ENCODE results near the gene TBL1X.
"Not testable (repeated sequence)": the region's sequence is repeated elsewhere in the genome, so short reads cannot be mapped to it uniquely, and the experiment has no call there.

Gene TBL1X

GRCh38 chrX:9464435-9465371 lies at the start of gene TBL1X:
TSS of gene TBL1X (plus strand) at chrX:9465058. CDS start at chrX:9653587, 188,529 bp downstream.
- DNase-seq: no peak

DNA sequence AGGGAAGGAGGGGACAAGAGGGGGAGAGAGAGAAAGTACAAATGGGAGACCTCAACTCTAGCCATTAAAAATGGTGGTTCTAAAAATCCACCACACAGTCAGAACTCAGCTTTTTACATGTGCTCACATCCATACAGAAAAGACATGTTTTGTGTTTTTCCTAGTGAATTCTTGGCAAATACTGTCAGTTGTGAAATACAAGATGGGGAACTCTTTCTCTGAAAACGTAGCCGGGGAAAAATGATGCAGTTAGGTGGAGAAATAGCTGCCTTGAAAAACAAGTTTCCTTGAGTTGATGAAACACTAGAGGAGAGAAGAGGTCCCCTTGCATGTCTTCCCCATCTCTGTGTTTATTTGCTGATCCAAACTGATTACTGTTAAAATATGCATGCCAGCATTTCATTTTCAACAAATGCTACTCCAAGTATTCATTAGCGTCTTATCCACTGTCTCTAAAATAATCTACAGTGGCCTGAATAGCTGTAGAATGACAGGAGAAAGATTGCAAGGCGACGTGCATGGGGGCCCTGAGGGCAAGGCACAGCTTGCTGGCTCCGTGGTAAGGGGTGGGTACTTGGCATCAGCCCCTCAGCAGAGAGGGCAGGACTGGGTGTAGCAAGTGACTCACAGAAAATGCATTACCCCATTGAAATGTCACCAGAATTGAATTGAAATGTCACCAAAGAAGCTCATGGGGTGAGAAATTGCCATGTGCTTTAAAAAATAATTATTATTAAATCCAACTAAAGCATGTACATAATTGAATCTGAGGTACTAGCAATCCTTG lies 48.1 kb upstream of the TBL1X start:
- no peak for DNase-seq

- DNase-seq: no peak
Observed at GRCh38 chrX:9418262-9418661, 46.6 kb upstream of the TBL1X start.

GRCh38 chrX:9420275-9421265 lies 44.3 kb upstream of the TBL1X start:
- no peak for DNase-seq

- no peak for DNase-seq
Observed at GRCh38 chrX:9429767-9430166, 35.1 kb upstream of the TBL1X start.

- no peak for DNase-seq
Observed at GRCh38 chrX:9430346-9430921, 34.4 kb upstream of the TBL1X start.

DNA sequence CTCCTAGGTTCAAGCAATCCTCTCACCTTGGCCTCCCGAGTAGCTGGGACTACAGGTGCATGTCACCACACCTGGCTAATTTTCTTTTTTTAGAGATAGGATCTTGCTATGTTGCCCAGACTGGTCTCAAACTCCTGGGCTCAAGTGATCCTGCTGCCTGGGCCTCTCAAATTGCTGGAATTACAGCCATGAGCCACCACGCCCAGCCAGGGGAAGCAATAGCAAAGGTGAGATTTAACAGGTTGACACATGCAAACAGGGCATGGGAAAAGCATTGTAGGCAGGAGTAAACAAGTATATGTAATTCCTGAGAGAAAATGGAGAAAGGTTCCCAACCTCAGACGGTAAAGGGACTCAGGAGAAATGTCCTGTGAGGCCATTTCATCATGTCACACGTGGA lies 33.6 kb upstream of the TBL1X start:
- DNase-seq: no peak

- no peak for DNase-seq
Observed at GRCh38 chrX:9433596-9433995, 31.3 kb upstream of the TBL1X start.

GRCh38 chrX:9434051-9434550 lies 30.8 kb upstream of the TBL1X start:
- DNase-seq: no peak

GRCh38 chrX:9435086-9435485 lies 29.8 kb upstream of the TBL1X start:
- not testable (repeated sequence) for DNase-seq

- no peak for DNase-seq
Observed at GRCh38 chrX:9436812-9437211, 28.0 kb upstream of the TBL1X start.

DNA sequence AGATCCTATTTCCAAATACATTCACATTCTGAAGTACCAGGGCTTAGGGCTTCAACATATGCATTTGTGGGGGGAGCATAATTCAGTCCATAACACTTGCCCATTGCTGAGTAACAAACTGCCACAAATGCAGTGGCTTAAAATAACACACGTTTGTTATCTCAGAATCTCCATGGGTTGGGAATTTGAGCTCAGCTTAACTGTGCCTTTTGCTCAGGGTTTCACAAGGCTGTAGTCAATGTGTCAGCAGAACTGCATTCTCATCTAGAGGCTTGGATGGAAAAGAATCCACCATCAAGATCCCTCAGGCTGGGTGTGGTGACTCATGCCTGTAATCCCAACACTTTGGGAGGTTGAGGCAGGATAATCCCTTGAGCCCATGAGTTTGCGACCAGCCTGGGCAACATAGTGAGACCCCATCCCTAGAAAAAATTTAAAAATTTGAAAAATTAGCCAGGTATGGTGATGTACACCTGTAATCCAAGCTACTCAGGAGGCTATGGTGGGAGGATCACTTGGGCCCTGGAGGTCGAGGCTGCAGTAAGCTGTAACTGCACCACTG lies 25.8 kb upstream of the TBL1X start:
- no peak for DNase-seq

DNA sequence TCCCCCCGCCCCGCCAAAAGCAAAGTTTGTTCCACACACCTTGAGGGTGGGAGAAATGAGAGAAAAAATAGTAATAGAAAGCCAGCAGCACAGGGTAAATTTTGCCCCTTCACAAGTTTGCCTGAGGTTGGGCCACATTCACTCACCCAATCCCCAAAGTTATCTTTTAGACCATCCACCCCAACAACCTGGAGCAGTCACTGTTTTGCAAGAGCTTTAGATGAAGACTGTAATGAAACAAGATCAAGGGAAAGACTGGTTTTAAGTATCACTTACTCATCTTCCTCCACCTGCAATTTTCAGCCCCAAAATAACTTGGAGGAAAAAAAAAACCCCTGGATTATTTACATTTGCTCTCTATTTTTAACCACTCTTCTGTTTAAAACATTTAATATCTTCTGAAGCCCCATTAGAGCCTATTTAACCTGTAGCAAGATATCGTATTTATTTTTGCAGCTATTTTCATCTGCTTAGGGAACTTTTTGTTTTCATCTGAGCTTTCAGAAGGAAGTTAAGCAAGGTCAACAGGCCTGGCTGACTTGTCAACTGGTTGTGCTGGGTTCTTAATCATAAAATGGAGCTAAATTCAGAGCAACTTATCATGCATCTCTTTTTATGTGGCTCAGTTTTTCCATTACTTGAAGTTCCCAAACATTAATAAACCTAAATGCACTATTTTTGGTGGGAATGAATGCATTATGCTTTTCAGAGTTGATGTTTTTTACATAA lies 24.6 kb upstream of the TBL1X start:
- DNase-seq: no peak

GRCh38 chrX:9442056-9442455 lies 22.8 kb upstream of the TBL1X start:
- no peak for DNase-seq

DNA sequence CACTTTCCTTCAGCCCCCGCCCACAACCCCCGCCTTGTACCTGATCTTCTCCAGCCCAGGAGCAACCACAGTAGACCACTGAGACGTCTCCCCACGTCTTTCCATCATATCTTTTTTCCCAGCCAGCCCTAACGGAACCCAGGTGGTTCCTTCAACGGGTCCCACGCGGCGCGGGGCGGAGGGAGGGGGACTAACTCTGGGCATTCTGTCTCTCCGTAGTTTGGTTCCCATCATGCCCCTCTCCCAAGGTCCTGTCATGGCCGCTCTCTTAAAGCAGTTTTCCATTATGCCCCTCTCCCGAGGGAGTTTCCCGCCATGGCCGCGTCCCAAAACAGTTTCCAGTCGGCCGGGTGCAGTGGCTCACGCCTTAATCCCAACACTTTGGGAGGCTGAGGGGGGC lies 21.5 kb upstream of the TBL1X start:
- DNase-seq: no peak

DNA sequence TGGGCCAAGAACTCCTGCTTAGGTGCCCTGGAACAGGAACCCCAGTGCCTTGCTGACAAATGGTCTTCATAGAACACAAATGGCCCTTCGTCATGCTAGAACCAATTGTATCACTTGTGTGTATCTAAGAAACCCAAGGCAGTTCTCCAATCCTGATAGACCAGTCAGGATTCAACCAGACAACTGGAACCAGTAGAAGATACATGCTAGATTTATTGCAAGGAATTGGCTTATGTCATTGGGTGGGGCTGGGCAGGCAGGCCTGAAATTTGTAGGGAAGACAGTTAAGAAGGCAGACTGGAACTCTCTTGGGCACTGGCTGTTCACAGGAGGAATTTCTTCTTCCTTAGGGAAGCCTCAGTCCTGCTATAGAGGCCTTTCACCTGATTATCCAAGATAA lies 17.0 kb upstream of the TBL1X start:
- DNase-seq: no peak

DNA sequence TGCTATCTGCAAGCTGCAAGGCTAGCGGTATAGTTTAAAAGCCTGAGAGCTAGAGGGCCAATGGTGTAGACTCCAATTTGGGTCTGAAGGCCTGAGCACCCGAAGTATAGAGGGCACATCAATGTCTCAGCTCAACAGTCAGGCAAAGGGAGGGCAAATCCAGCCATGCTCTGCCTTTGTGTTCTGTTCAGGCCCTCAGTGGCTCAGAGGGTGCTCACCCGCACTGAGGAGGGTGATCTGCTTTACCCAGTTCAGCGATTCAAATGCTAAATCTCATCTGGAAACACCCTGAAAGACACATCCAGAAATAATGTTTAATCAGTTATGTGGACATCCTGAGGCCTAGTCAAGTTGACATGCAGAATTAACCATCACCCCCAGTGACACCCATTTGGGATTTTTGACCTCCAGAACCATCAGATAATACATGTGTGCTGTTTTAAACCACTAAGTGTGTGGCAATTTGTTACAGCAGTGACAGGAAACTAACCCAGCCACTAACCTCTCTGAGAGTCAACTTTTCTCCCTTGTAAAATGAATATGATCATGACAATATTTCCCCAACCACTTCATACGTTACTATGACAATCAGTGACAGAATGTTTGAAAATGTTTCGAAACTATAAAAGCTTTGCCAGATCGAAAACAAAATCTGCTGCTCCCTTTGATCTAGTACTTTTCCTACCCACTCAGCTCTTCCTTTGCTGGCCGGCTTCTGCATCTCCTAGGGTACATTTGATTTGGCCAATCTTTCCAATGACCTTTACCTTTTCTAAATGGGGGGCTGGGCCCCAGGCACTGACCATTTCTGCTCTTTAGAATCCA lies 8.4 kb upstream of the TBL1X start:
- no peak for DNase-seq

DNA sequence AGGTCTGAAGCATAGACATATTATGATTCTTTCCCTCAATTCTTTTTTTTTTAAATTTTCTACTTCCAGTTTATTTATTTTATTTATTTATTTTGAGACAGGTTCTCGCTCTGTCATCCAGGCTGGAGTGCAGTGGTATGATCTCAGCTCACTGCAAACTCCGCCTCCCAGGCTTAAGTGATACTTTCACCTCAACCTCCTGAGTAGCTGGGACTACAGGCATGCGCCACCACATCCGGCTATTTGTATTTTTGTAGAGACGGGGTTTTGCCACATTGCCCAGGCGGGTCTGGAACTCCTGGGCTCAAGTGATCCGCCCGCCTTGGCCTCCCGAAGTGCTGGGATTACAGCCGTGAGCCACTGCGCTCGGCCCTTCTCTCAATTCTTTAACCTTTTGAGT lies 6.8 kb upstream of the TBL1X start:
- not testable (repeated sequence) for DNase-seq

GRCh38 chrX:9458516-9459078 lies 6.3 kb upstream of the TBL1X start:
- no peak for DNase-seq
